Endothelial cell of umbilical vein (primary cell): ENCODE data around the gene TNPO2. TPM values are rescaled to one million over a fixed set of nuclear protein-coding genes. Genes with fewer than 3 reads are reported as not detected.

Experiments
- BruUV-seq: library from RNA; stranded (reverse); fragments of 400-500 nt; replicated peaks from 2 replicates; lab custom pipeline; 2021; lab: Mats Ljungman, UMichigan
- CTCF ChIA-PET: fragments of 300-600, 350-600 bp; sonication (Branson Sonifier 250); formaldehyde crosslinking; loops from one replicate; lab custom pipeline; 2021; ENCODE audit warnings: antibody characterized with exemption, inconsistent platforms; lab: Charles Lee
- POLR2A ChIA-PET: fragments of 300-600, 350-600 bp; sonication (Branson Sonifier 250); formaldehyde crosslinking; loops from one replicate; lab custom pipeline; 2021; ENCODE audit warnings: antibody characterized with exemption, inconsistent platforms; lab: Charles Lee
- DNase-seq: peaks from one replicate; pipeline ENCODE4 v3.0.0-alpha.2; 2011; ENCODE audit warnings: low read depth, low spot score
- FAIRE-seq: peaks from 2 replicates; lab custom pipeline; 2011; peaks lifted over from hg19 to GRCh38; lab: Jason Lieb, UNC
- H2AFZ ChIP-seq: 2 replicates; pipeline ENCODE4 v1.6.0; 2012; ENCODE audit warnings: low read depth, low read length, control low read depth, inconsistent platforms
- H3K27ac ChIP-seq: 2 replicates; pipeline ENCODE4 v1.5.1; 2011; ENCODE audit warnings: low read depth, mild to moderate bottlenecking, control low read depth, low read length, moderate library complexity; ENCODE audit not compliant: insufficient read depth
- H3K27me3 ChIP-seq, 2 experiments: 2 replicates each; pipeline versions ENCODE4 v1.6.0 to v1.6.1; 2011; ENCODE audit warnings: low read length in 2 of 2, mixed read lengths in 1 of 2; ENCODE audit not compliant: control insufficient read depth in 2 of 2, insufficient read depth in 2 of 2
- H3K36me3 ChIP-seq, 2 experiments: 2 replicates in 1 of 2; 3 replicates in 1 of 2; pipeline ENCODE4 v1.5.1; 2011; ENCODE audit warnings: low read length in 2 of 2, mild to moderate bottlenecking in 1 of 2, moderate library complexity in 1 of 2; ENCODE audit not compliant: control insufficient read depth in 2 of 2, insufficient read depth in 2 of 2; ENCODE audit errors: extremely low read depth in 1 of 2
- H3K4me1 ChIP-seq: 3 replicates; pipeline ENCODE4 v1.5.1; 2011; ENCODE audit warnings: mild to moderate bottlenecking, low read length; ENCODE audit not compliant: control insufficient read depth, insufficient read depth; ENCODE audit errors: extremely low read depth
- H3K4me2 ChIP-seq: 2 replicates; pipeline ENCODE4 v1.6.1; 2011; ENCODE audit warnings: low read length, control low read depth, mixed read lengths; ENCODE audit not compliant: insufficient read depth
- H3K4me3 ChIP-seq, 3 experiments: fragments of 200-600 bp in 1 of 3; sonication (generic), shearing (Covaris generic) in 1 of 3; replicated peaks in 1 of 3; 2 replicates each; pipeline ENCODE4 v1.5.1; 2011 to 2016; ENCODE audit warnings: control low read depth in 3 of 3, low read length in 3 of 3, mild to moderate bottlenecking in 2 of 3, inconsistent platforms in 1 of 3, low read depth in 1 of 3, moderate library complexity in 1 of 3; ENCODE audit not compliant: insufficient read depth in 1 of 3
- H3K79me2 ChIP-seq: 2 replicates; pipeline ENCODE4 v1.6.0; 2012; ENCODE audit warnings: low read length, inconsistent platforms; ENCODE audit not compliant: control insufficient read depth, insufficient read depth
- H3K9ac ChIP-seq: replicated peaks from 2 replicates; pipeline ENCODE3; 2011; ENCODE audit warnings: low read length, control low read depth; ENCODE audit not compliant: insufficient read depth; ENCODE audit errors: extremely low read depth
- H3K9me1 ChIP-seq: replicated peaks from 3 replicates; pipeline ENCODE4 v1.6.0; 2011; ENCODE audit warnings: mild to moderate bottlenecking, low read length; ENCODE audit not compliant: control insufficient read depth, insufficient read depth; ENCODE audit errors: extremely low read depth
- H3K9me3 ChIP-seq: replicated peaks from 2 replicates; pipeline ENCODE4 v1.5.1; 2012; ENCODE audit warnings: low read length, inconsistent platforms; ENCODE audit not compliant: control insufficient read depth, insufficient read depth
- H4K20me1 ChIP-seq: replicated peaks from 2 replicates; pipeline ENCODE3; 2011; ENCODE audit warnings: mild to moderate bottlenecking, low read length; ENCODE audit not compliant: control insufficient read depth, insufficient read depth; ENCODE audit errors: extremely low read depth
- EZH2 ChIP-seq: IDR thresholded peaks from 2 replicates; pipeline ENCODE4 v1.6.1; 2012; ENCODE audit warnings: borderline replicate concordance, low read depth, mild to moderate bottlenecking, moderate library complexity, low read length, inconsistent platforms; ENCODE audit not compliant: severe bottlenecking
- FOS ChIP-seq: IDR thresholded peaks from 2 replicates; pipeline ENCODE4 v1.6.1; 2011; ENCODE audit warnings: mild to moderate bottlenecking, low read length, moderate library complexity, borderline replicate concordance; ENCODE audit not compliant: insufficient read depth
- GATA2 ChIP-seq: IDR thresholded peaks from 2 replicates; pipeline ENCODE4 v1.7.0; 2011; ENCODE audit warnings: low read depth, mild to moderate bottlenecking, moderate library complexity, mixed read lengths, low read length; ENCODE audit not compliant: insufficient read length, insufficient read depth
- JUN ChIP-seq: IDR thresholded peaks from 2 replicates; pipeline ENCODE4 v1.6.1; 2011; ENCODE audit warnings: borderline replicate concordance, low read depth; ENCODE audit not compliant: insufficient read length, insufficient read depth
- MYC ChIP-seq: IDR thresholded peaks from one replicate; pipeline ENCODE4 v1.6.1; 2011; ENCODE audit warnings: mild to moderate bottlenecking, low read depth, low read length
- POLR2A ChIP-seq: IDR thresholded peaks from 2 replicates; pipeline ENCODE4 v1.6.1; 2012; ENCODE audit warnings: low read depth, mild to moderate bottlenecking, control low read depth, low read length
- POLR2AphosphoS5 ChIP-seq: IDR thresholded peaks from 2 replicates; pipeline ENCODE4 v1.6.1; 2012; ENCODE audit warnings: low read depth, mild to moderate bottlenecking, control low read depth, low read length, moderate library complexity; ENCODE audit not compliant: insufficient read depth
- dilution Hi-C: fragments of 300-500 bp; cut with MboI; formaldehyde crosslinking; loops from one replicate; pipeline ENCODE4 v1.15.0; 2019; ENCODE audit warnings: low sequenced_read_pairs; ENCODE audit not compliant: extremely low pct_ligation_motif_present
- intact Hi-C: fragments of 100-400 bp; cut with micrococcal nuclease; formaldehyde crosslinking; loops from one replicate; pipeline ENCODE4 v1.10.0; 2022
- polyA plus RNA-seq, 4 experiments: library from polyadenylated mRNA; depleted of rRNA in 3 of 4; stranded (reverse) in 3 of 4; unstranded in 1 of 4; fragments of >200 nt; gene quantifications; 2 replicates each; pipeline versions ENCODE4 v1.2.1 to v1.2.3, GENCODE V29; 2011 to 2012; ENCODE audit warnings: missing spikeins in 1 of 4
- total RNA-seq: library from RNA; stranded (reverse); gene quantifications from 2 replicates; pipeline ENCODE4 v1.2.3, GENCODE V29; 2021
- TF ChIP-seq, protein P1 (sequence below): IDR thresholded peaks from 2 replicates; pipeline ENCODE4 v1.6.1; 2011; ENCODE audit not compliant: insufficient read depth, insufficient read length
- TF ChIP-seq, protein P2 (sequence below), 2 donors: IDR thresholded peaks; 1 replicate in 1 of 2; 2 replicates in 1 of 2; pipeline ENCODE4 v1.5.1; 2011; ENCODE audit warnings: low read length in 2 of 2, mild to moderate bottlenecking in 2 of 2, moderate library complexity in 2 of 2, control low read depth in 1 of 2, inconsistent platforms in 1 of 2, low read depth in 1 of 2; ENCODE audit not compliant: insufficient read depth in 1 of 2; ENCODE audit errors: extremely low read depth in 1 of 2

Gene TNPO2
- total and polyA plus RNA-seq, 2 donors (not counting 3 experiments of a cell fraction or from before 2014, with no cell fraction given), result 94.5 to 98.8 TPM

DNA sequence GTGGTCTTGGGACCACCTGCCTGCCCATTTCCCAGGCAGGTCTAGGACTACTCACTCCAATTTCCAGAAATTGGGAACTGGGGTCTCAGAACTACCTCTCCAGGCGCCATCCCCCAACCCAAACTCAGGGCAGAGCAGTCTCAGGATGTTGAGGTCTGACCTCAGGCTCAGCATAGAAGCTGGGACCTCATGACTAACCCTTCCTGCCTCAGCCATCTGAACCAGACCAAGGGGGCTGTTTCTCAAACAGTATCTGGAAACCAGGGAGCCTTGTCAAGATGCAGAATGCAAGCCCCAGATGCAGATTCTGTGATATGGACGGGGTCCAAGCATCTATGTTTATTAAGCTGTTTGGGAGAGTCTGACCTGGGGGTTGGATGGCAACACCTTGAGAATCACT lies 28.6 kb downstream of the TNPO2 start:
- H4K20me1 ChIP-seq, result no peaks in the 10 kb centered on the region
- no peaks in the 10 kb centered on the region for H3K27me3 ChIP-seq
- dilution Hi-C loops (no loop called here), intact Hi-C loops (no loop called here)
- peaks cover 15% of the 10 kb centered on the region for H3K4me1 ChIP-seq
- H3K4me3 ChIP-seq, result no peak overlapping the region
- H3K79me2 ChIP-seq, result no peaks in the 10 kb centered on the region
- H3K9me1 ChIP-seq, result no peaks in the 10 kb centered on the region
- CTCF ChIA-PET, result no interaction called here
- BruUV-seq, result no TSS peak
- H3K27ac ChIP-seq, result no peak overlapping the region
- DNase-seq (no peak), FAIRE-seq (no peak)
- no peak overlapping the region for H2AFZ ChIP-seq
- TF ChIP-seq MYC (no peak), FOS (peak; percentile 17)
- peaks cover 2 to 5% of the 10 kb centered on the region in 2 experiments for H3K36me3 ChIP-seq
- POLR2A ChIA-PET, result no interaction called here
- H3K9me3 ChIP-seq, result no peaks in the 10 kb centered on the region
- peak overlapping the region; percentile 52 for H3K4me2 ChIP-seq
- H3K9ac ChIP-seq, result no peak overlapping the region

DNA sequence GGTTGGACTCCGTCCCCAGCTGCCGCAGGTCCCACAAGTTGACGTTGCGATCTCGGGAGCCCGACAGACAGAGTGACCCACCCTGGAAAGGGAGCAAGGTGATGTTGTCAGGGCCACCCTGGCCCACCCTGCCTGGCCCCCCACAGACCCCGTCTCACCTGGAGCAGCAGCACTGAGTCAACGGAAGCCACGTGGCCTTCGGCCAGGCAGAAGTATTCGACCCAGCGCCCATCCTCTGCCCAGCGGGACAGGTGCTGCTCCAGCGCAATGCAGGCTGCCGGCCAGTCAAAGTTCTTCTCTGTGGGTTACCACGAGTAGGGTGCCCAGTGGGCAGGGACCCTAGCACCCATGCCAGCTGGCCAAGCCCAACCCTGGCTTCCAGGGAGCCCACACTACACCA lies 29.1 kb downstream of the TNPO2 start:
- no peak overlapping the region for H3K9ac ChIP-seq
- POLR2A ChIA-PET, result no interaction called here
- no peak for FAIRE-seq

More for the DNA sequence above, 29.1 kb downstream of the TNPO2 start:
- DNase-seq, result no peak
- H2AFZ ChIP-seq, result no peak overlapping the region
- H3K36me3 ChIP-seq, result peaks cover 0 to 3% of the 10 kb centered on the region in 2 experiments
- TF ChIP-seq FOS (no peak), JUN (no peak), MYC (no peak), EZH2 (no peak), POLR2A (no peak), POLR2AphosphoS5 (no peak), GATA2 (no peak)
- TF ChIP-seq, protein P1, sequence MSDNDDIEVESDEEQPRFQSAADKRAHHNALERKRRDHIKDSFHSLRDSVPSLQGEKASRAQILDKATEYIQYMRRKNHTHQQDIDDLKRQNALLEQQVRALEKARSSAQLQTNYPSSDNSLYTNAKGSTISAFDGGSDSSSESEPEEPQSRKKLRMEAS, result no peak
- TF ChIP-seq, protein P2, sequence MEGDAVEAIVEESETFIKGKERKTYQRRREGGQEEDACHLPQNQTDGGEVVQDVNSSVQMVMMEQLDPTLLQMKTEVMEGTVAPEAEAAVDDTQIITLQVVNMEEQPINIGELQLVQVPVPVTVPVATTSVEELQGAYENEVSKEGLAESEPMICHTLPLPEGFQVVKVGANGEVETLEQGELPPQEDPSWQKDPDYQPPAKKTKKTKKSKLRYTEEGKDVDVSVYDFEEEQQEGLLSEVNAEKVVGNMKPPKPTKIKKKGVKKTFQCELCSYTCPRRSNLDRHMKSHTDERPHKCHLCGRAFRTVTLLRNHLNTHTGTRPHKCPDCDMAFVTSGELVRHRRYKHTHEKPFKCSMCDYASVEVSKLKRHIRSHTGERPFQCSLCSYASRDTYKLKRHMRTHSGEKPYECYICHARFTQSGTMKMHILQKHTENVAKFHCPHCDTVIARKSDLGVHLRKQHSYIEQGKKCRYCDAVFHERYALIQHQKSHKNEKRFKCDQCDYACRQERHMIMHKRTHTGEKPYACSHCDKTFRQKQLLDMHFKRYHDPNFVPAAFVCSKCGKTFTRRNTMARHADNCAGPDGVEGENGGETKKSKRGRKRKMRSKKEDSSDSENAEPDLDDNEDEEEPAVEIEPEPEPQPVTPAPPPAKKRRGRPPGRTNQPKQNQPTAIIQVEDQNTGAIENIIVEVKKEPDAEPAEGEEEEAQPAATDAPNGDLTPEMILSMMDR (IDR thresholded peaks at IDR 0.05; ENCODE audit: extremely low read depth in 1 of 2, insufficient read depth in 1 of 2, low read depth in 1 of 2, low read length in 2 of 2), result no peak
- intact Hi-C loops (no loop called here), dilution Hi-C loops (no loop called here)
- H3K9me1 ChIP-seq, result no peaks in the 10 kb centered on the region
- no peak overlapping the region for H3K4me2 ChIP-seq
- H3K27me3 ChIP-seq, result no peaks in the 10 kb centered on the region
- H3K79me2 ChIP-seq, result no peaks in the 10 kb centered on the region
- no peak overlapping the region for H3K27ac ChIP-seq
- H4K20me1 ChIP-seq, result no peaks in the 10 kb centered on the region
- no peak overlapping the region for H3K4me3 ChIP-seq
- H3K4me1 ChIP-seq, result peaks cover 15% of the 10 kb centered on the region
- BruUV-seq, result no TSS peak
- CTCF ChIA-PET, result interaction anchor here (0.6 kb wide), 1 partner anchor 63 kb away, joined by 3 read pairs; no protein-coding TSS in a partner anchor
- H3K9me3 ChIP-seq, result no peaks in the 10 kb centered on the region
